Keratinocyte (primary cell): ENCODE data around the gene EPAS1.

Experiments
- CTCF ChIP-seq, 3 experiments: IDR thresholded peaks in 1 of 3; conservative IDR thresholded peaks in 1 of 3; optimal IDR thresholded peaks in 1 of 3; 2 replicates in 2 of 3; 3 replicates in 1 of 3; pipeline versions ENCODE3 to v1.5.1; 2011; ENCODE audit warnings: low read length in 3 of 3, mild to moderate bottlenecking in 3 of 3, moderate library complexity in 2 of 3, control low read depth in 1 of 3, inconsistent platforms in 1 of 3; ENCODE audit not compliant: insufficient read depth in 2 of 3; ENCODE audit errors: extremely low read depth in 1 of 3
- EZH2 ChIP-seq: IDR thresholded peaks from one replicate; pipeline ENCODE4 v1.6.1; 2012; ENCODE audit warnings: inconsistent platforms, mild to moderate bottlenecking, low read length, moderate library complexity

GRCh38 chr2:46296840-46297545 is at the start of gene EPAS1:
- TF ChIP-seq EZH2 (no peak), CTCF (optimal IDR thresholded peaks at IDR 0.05 in 1 of 3, IDR thresholded peaks at IDR 0.05 in 1 of 3, conservative IDR thresholded peaks at IDR 0.05 in 1 of 3; ENCODE audit: extremely low read depth in 1 of 3, insufficient read depth in 2 of 3, low read length in 3 of 3) (no peak)
